ENCODE measurements around the gene TSGA10IP. TPM values are rescaled to one million over a fixed set of nuclear protein-coding genes. Genes with fewer than 3 reads are reported as not detected.

The TSGA10IP gene
- total RNA-seq, 1 experiment from 2014 or later, result not detected

DNA sequence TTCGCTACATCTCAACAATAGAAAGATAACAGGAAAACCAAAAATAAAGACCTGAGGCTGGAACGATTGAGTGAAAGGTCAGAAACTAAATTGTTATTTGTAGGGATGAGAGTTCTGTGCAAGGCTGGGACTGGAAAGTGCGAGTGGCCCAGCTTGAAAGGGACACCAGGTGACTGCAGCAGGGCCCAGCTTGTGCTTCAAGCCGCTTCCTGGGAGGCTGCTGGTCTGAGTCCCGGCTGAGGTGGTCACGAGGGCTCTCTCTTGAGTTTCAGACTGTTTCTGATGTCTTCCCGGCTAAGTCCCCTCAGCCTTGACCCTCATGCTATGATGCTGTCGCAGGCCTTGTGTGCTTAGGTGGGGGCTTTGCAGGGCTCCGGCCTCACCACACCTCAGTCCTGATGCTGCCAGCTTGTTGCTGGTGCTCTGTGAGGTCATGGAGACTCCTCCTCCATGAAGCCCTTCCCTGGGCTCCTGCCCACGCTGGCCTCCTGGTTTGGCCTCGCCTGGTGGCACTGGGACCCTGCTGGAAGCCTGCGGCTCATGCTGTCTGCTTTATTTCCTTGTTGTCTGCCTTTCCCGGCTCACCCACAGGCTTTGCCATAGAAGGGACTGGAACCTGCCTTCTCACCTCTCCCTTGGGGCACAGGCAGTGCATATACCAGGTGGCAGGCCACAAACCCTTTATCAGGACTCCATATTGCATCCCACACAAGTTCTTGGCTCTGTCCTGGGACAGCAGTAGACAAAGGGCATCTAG is 61.0 kb downstream of the TSGA10IP start:
- no peak for DNase-seq
- peaks cover 34% of the 10 kb centered on the region for H3K36me3 ChIP-seq
- no peaks in the 10 kb centered on the region for H3K27me3 ChIP-seq
- no peak overlapping the region for H3K4me3 ChIP-seq
- no peaks in the 10 kb centered on the region for H3K9me3 ChIP-seq

DNA sequence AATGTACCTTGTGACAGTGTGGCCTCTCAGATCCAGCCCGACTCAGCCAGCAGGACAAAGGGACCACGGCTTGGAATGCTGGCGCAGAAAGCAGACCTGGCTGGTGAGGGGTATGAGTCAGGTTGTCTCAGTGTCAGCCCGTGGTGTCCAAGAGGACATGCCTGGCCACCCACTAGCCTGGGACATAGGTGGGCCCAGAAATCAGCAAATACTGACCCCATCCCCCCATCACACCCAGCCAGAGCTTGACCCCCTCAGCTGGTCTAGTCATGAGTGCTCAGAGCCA is 61.6 kb downstream of the TSGA10IP start:
- Histone ChIP-seq H3K27me3 (no peaks in the 10 kb centered on the region), H3K4me3 (no peak overlapping the region), H3K36me3 (peaks cover 34% of the 10 kb centered on the region), H3K9me3 (no peaks in the 10 kb centered on the region)
- DNase-seq, result no peak

DNA sequence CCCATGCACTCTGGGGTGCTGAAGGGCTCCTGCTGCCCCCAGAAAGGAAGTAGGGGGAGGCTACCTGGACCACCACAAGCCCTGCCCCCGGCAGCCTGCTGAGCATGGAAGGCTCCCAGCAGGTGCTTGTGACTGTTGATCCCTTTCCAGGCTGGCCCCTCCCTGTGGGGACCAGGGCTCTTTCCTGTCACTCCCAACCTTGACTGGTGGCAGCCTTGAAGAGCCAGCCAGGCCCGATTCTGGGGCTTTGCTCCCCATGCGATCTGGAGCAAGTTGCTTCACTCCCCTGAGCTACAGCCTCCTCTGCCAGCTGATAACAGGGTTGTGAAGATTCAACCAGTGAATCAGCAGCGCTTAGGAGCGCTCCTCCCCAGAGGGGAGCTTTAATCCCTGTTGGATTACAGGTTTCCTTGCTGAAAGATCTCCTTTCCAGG is 61.9 kb downstream of the TSGA10IP start:
- H3K9me3 ChIP-seq, result no peaks in the 10 kb centered on the region
- no peak overlapping the region for H3K4me3 ChIP-seq
- DNase-seq, result no peak
- peaks cover 34% of the 10 kb centered on the region for H3K36me3 ChIP-seq
- H3K27me3 ChIP-seq, result no peaks in the 10 kb centered on the region

DNA sequence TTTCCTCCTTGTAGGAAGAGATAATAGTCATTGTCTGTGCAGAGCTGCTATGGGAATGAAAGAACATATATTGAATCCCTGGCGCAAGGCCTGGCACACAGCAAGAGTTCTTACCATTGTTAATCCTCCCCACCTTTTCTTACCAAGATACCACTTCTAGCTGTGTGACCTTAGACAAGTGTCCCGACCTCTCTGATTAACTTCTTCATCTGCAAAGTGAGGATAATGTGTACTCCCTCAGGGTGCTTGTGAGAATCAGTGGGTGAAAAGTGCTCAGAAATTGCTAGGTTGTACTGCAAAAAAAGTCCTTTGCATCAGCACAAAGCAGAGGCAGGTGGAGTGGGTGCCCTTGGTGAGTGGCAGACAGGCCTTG is 62.8 kb downstream of the TSGA10IP start:
- Histone ChIP-seq H3K4me3 (no peak overlapping the region), H3K9me3 (no peaks in the 10 kb centered on the region), H3K27me3 (no peaks in the 10 kb centered on the region), H3K36me3 (peaks cover 33% of the 10 kb centered on the region)
- DNase-seq, result no peak

DNA sequence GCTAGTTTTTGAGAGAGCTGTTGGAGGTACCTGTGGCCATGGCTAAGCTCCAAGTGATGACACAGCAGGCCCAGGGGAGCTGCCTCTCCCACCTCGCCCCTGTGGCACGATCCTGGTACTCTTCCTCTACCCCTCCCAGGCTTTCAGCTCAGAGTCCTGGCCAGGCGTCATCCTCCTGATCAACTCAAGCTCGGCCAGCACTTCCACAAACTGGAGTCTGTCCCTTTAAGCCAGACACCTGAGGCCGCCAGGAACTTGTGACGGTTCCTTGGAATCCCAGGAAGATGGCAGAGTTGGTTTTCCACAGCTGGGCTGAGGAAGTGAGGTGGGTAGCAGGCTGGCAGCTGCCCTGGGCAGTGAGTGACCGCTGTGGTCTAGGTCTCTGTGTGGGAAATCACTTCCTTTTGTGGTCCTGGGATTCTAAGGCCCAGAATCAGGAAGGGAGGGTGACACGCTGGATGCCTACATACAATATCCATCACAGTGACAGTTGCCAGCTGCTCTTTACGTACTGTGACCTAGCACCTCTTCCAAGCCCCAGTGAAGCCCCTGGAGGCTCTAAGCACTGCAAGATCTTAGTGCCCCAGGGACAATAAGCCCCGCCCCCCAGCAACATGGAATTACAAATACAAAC is 63.3 kb downstream of the TSGA10IP start:
- Histone ChIP-seq H3K9me3 (no peaks in the 10 kb centered on the region), H3K4me3 (no peak overlapping the region), H3K27me3 (no peaks in the 10 kb centered on the region), H3K36me3 (peaks cover 28% of the 10 kb centered on the region)
- no peak for DNase-seq

Other genes with a start within 250 kb of the TSGA10IP start
- 43.5 and 68.8 TPM in 2 replicates for gene KAT5, start 233.2 kb upstream of the TSGA10IP start, total RNA-seq (2014; rRNA removed; shearing (Covaris generic); ENCODE audit: low replicate concordance)
- gene RNASEH2C, start 224.7 kb upstream of the TSGA10IP start, total RNA-seq (2014; rRNA removed; shearing (Covaris generic); ENCODE audit: low replicate concordance), result 28.2 and 73.1 TPM in 2 replicates
- gene AP5B1, start 164.5 kb upstream of the TSGA10IP start, total RNA-seq (2014; rRNA removed; shearing (Covaris generic); ENCODE audit: low replicate concordance), result 5.8 and 7.6 TPM in 2 replicates
- not detected in 2 replicates for gene OVOL1, start 158.4 kb upstream of the TSGA10IP start, total RNA-seq (2014; rRNA removed; shearing (Covaris generic); ENCODE audit: low replicate concordance)
- gene SNX32, start 111.5 kb upstream of the TSGA10IP start, total RNA-seq (2014; rRNA removed; shearing (Covaris generic); ENCODE audit: low replicate concordance), result 0.43 TPM in 1 of 2 replicates, not detected in the other
- gene CFL1, start 87.3 kb upstream of the TSGA10IP start, total RNA-seq (2014; rRNA removed; shearing (Covaris generic); ENCODE audit: low replicate concordance), result 1,413 and 1,905 TPM in 2 replicates
- gene MUS81, start 85.0 kb upstream of the TSGA10IP start, total RNA-seq (2014; rRNA removed; shearing (Covaris generic); ENCODE audit: low replicate concordance), result 25.3 and 45.3 TPM in 2 replicates
- gene EFEMP2, start 72.7 kb upstream of the TSGA10IP start, total RNA-seq (2014; rRNA removed; shearing (Covaris generic); ENCODE audit: low replicate concordance), result 29.0 and 43.2 TPM in 2 replicates
- not detected in 2 replicates for gene CTSW, start 65.6 kb upstream of the TSGA10IP start, total RNA-seq (2014; rRNA removed; shearing (Covaris generic); ENCODE audit: low replicate concordance)
- gene FIBP, start 57.0 kb upstream of the TSGA10IP start, total RNA-seq (2014; rRNA removed; shearing (Covaris generic); ENCODE audit: low replicate concordance), result 105 and 106 TPM in 2 replicates
- 99.6 and 131 TPM in 2 replicates for gene CCDC85B, start 54.8 kb upstream of the TSGA10IP start, total RNA-seq (2014; rRNA removed; shearing (Covaris generic); ENCODE audit: low replicate concordance)
- gene FOSL1, start 45.1 kb upstream of the TSGA10IP start, total RNA-seq (2014; rRNA removed; shearing (Covaris generic); ENCODE audit: low replicate concordance), result 37.3 and 54.7 TPM in 2 replicates
- gene C11orf68, start 26.4 kb upstream of the TSGA10IP start, total RNA-seq (2014; rRNA removed; shearing (Covaris generic); ENCODE audit: low replicate concordance), result 22.0 and 46.6 TPM in 2 replicates
- gene DRAP1, start 26.1 kb upstream of the TSGA10IP start, total RNA-seq (2014; rRNA removed; shearing (Covaris generic); ENCODE audit: low replicate concordance), result 276 and 419 TPM in 2 replicates
- 38.2 and 45.4 TPM in 2 replicates for gene SART1, start 16.3 kb downstream of the TSGA10IP start, total RNA-seq (2014; rRNA removed; shearing (Covaris generic); ENCODE audit: low replicate concordance)
- gene EIF1AD, start 56.7 kb downstream of the TSGA10IP start, total RNA-seq (2014; rRNA removed; shearing (Covaris generic); ENCODE audit: low replicate concordance), result 17.5 and 32.3 TPM in 2 replicates
- gene BANF1, start 57.0 kb downstream of the TSGA10IP start, total RNA-seq (2014; rRNA removed; shearing (Covaris generic); ENCODE audit: low replicate concordance), result 329 and 468 TPM in 2 replicates
- not detected in 2 replicates for gene CST6, start 66.5 kb downstream of the TSGA10IP start, total RNA-seq (2014; rRNA removed; shearing (Covaris generic); ENCODE audit: low replicate concordance)
- gene CATSPER1, start 81.0 kb downstream of the TSGA10IP start, total RNA-seq (2014; rRNA removed; shearing (Covaris generic); ENCODE audit: low replicate concordance), result 2.4 TPM in 1 of 2 replicates, not detected in the other
- gene GAL3ST3, start 103.7 kb downstream of the TSGA10IP start, total RNA-seq (2014; rRNA removed; shearing (Covaris generic); ENCODE audit: low replicate concordance), result not detected in 2 replicates
- 134 and 174 TPM in 2 replicates for gene SF3B2, start 106.9 kb downstream of the TSGA10IP start, total RNA-seq (2014; rRNA removed; shearing (Covaris generic); ENCODE audit: low replicate concordance)
- 2.6 and 11.2 TPM in 2 replicates for gene PACS1, start 124.8 kb downstream of the TSGA10IP start, total RNA-seq (2014; rRNA removed; shearing (Covaris generic); ENCODE audit: low replicate concordance)

All from MG63 (cell line).